HG03432 (cell line): Measurements from ENCODE around the gene KNDC1.

Experiments used
- ATAC-seq: cut with Tn5 transposase; IDR thresholded peaks from one replicate; pipeline ENCODE4 v1.9.1; 2021; ENCODE audit warnings: mild to moderate bottlenecking, moderate library complexity; ENCODE audit not compliant: unreplicated experiment

KNDC1 gene

GRCh38 chr10:133237588-133238465 lies 77.8 kb downstream of the KNDC1 start, which contains the start of gene VENTX:
TSS of gene VENTX (plus strand) at chr10:133237855. CDS start at chr10:133237915, 60 bp downstream.
- ATAC-seq, result no peak

GRCh38 chr10:133238466-133238804 lies 78.4 kb downstream of the KNDC1 start:
- no peak for ATAC-seq

GRCh38 chr10:133239990-133240389 lies 80.0 kb downstream of the KNDC1 start:
- no peak for ATAC-seq

GRCh38 chr10:133241501-133242205 lies 81.6 kb downstream of the KNDC1 start:
- peak; percentile 50 for ATAC-seq

DNA sequence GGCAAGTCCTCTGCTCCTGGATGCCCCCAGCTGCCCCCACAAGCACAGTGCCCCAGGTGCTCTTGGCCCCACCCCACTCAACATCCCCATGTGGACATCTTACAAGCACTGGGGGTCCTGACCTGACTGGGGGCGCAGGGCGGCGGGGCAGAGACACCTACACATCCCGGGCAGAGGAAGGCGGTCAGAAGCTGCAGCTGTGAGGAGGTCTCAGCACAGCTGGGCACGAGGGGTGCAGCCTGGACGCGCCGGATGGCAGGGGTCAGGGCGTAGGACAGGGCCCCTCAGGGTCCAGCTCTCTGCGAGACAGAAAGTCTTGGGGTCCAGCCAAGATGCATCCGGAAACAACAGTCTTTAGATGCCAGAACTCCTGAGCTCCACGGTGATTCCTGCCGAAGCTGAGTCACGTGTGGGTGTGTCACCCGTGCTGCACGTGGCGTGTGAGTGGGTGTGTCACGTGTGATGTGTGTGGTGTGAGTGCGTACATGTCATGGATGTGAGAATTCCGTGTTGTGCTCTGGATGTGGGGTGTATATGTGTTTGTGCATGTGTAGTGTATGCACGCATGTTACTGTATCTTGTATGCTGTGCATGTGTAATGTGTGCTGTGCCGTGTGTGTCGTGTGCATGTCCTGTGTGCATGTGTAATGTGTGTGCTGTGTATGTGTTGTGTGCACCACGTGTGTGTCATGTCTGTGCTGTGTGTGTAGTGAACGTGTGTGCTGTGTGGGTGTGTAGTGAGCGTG lies 82.8 kb downstream of the KNDC1 start:
- ATAC-seq, result no peak

DNA sequence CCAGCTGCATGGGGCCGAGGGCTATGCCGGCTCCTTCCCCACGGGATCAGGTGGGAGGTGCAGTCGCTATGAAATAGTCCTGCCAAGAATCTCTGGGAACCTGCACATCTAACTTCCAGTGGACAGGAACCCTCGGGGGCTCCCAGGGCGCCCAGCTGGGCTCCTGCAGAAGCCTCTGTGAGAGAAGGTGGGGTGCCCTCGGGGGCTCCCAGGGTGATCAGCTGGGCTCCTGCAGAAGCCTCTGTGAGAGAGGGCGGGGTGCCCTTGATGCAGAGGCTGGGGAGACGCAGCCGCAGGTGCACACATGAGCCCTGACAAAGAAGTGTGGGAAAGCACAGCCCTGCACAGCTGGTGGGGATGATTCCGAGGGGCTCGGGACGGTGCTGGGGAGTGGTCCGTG lies 83.6 kb downstream of the KNDC1 start:
- no peak for ATAC-seq

- ATAC-seq, result no peak
Measured at GRCh38 chr10:133245439-133246235, 85.6 kb downstream of the KNDC1 start.

DNA sequence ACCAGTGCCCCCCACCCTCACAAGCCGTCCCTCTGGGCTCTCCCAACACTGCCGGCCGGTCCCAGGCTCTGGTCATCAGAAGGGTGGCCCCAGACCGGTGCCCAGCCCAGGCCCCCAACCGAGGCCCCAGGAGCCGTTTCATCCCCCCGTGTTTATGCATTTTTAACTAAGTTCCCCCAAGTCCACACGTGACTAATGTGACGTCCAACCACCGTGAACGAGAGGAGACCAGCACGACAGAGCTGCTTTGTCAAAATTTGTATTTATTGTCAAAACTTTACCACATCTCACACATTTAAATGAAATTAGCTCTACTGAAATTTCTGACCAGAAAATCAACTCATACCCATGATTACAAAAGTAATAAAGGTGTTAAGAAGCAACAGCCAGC lies 86.2 kb downstream of the KNDC1 start:
- ATAC-seq, result no peak

DNA sequence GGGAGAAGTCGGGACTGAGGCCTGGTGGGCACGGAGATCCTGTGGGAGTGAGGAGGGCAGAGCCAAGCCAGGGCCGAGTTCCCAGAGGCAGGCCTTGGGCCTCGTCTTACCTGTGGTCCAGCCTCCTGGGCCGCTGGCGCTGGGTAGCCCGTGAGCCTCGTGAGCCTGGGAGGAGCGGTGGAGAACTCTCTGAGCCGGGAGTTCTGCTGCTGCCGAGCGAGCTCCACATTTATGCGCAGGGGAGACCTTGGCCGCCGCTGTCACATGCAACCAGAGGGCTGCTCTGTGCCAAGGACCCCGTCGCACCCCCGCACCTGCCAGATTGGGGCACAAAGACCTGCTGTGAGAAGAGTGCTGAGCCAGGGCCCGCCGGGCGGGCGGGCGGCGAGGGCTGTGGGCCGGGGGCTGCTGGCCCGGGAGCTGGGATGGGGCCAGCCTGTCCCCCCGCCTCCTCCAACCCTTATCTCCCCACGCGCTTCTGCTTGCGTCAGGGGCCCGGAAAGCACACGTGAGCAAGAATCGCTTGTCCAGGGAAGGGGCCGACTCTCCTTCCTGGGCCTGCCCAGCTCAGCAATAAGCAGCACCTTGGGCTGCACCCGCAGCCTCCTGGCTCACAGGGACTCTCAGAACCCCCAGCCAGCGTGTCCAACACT lies 87.8 kb downstream of the KNDC1 start:
- ATAC-seq, result no peak

- ATAC-seq, result no peak
Measured at GRCh38 chr10:133248334-133248715, 88.3 kb downstream of the KNDC1 start.

DNA sequence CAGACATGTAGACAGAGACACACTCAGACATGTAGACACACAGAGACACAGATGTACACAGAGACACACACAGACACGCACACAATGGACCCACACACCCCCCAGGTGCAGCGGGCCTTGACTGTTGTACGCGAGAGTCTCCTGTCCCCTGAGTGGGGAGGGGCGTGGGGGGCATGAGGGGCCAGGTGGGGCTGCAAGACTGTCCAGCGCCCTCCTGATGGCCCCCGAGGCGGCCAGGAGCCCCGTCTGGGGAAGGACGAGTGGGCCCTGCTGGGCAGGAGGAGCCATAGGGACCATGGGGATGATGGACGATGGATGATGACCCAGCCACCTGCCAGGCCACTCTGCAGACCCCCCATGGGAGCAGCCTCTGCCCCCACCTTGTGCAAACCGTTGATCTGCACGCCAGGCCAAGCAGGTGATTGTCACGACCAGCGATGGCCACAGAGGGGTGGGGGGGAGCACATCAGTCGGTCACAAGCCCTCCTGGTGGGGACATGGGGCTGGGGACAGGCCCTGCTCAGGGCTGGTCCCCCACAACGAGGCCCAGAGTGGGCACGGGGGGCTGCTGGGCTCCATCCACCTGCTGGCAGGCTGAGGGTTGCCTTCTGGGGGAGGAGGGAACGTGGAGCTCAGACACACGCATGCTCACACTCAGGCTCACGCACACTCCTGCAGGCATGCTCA lies 89.2 kb downstream of the KNDC1 start:
- ATAC-seq, result no peak

DNA sequence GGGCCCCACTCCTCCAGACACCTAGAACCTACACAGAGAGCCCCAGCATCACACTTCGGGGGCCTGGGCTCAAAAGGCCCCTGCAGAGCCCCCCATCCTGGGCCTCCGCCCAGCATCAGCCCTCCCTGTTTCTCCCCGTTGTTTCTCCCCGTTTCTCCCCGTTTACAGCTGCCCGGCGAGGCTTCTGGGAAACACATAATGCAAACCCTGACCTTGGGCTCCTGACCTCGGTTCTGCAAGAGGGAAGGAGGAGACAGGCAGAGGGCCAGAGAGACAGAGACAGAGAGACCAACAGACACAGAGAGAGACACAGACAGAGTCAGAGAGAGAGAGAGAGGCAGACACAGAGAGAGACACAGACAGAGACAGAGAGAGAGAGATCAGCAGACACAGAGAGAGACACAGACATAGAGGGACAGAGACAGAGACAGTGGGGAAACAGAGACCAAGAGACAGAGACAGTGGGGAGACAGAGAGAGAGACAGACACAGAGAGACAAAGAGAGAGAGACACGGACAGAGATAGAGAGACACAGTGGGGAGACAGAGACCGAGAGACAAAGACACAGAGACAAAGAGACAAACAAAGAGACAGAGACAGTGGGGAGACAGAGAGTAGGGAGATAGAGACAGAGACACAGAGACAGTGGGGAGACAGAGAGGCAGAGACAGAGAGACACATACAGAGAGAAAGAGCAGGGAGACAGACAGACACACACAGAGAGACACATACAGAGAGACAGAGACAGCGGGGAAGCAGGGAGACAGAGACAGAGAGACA lies 90.1 kb downstream of the KNDC1 start:
- no peak for ATAC-seq

- no peak for ATAC-seq
Measured at GRCh38 chr10:133251388-133252222, 91.6 kb downstream of the KNDC1 start.

- ATAC-seq, result no peak
Measured at GRCh38 chr10:133252223-133252552, 92.2 kb downstream of the KNDC1 start.

DNA sequence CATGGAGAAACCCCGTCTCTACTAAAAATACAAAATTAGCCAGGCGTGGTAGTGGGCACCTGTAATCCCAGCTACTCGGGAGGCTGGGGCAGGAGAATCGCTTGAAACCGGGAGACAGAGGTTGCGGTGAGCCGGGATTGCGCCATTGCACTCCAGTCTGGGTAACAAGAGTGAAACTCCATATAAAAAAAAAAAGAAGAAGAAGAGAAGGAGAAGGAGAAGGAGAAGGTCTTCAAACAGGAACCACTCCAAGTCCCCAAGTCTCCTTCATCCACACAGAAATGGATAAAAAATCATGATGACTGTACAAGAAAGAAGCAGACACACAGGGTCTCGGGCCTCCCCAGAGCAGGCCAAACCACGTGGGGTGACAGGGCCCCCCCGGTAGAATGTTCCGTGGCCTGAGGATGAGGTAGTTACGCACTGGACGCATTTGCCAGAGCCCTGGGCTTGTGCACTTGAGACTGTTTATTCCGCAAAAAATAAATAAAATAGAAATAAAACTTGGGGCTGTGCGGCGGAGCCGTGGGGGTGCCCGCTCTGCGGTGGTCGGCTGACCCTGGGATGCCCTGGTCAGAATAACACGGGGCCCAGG lies 93.4 kb downstream of the KNDC1 start:
- ATAC-seq, result no peak

- no peak for ATAC-seq
Measured at GRCh38 chr10:133254421-133255120, 94.6 kb downstream of the KNDC1 start.

DNA sequence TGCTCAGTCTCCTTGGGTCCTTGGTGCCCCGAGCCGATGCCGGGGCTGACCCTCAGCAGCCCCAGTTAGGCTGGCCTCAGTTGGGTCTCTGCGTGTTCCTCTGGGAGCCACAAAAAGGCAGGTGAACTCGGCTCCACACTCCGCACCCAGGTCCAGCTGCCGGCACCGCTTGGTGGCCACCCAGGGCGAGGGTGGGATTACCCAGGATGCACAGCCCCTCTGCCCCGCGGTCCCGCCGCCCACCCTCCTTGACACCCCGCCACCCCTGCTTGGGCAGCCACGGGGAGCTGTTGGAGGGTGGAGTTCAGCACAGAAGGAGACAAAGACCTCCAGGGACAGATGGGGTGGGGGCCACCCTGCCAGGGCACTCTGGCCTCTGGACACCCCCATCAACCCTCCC lies 95.3 kb downstream of the KNDC1 start:
- no peak for ATAC-seq
